ENCODE measurements around the gene MAP3K14. TPM values are rescaled to one million over a fixed set of nuclear protein-coding genes. Genes with fewer than 3 reads are reported as not detected.

The MAP3K14 gene
- total and polyA plus RNA-seq, 2 donors (not counting 1 experiment from before 2014, with no cell fraction given), result 3.6 to 5.2 TPM

DNA sequence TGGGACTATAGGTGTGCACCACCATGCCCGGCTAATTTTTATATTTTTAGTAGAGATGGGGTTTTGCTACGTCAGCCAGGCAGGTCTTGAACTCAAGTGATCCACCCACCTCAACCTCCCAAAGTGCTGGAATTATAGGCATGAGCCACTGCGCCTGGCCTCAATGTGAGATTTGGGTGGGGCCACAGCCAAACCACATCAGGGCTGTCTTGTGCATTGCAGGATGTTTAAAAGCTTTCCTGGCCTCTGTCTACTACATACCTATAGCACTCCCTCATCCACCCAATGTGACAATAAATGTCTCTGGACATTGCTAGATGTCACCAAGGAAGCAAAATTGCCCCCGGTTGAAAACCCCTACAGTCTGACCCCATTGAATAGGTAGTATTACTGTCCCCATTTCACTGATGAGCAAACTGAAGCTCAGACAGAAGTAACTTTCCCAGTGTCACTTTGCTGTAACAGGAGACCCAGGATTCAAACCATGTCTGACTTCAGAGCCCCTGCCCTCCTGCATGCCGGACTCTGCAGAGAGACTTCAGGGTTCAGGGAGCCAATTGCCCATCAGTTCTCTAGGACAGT lies 3.6 kb upstream of the MAP3K14 start:
- no peaks in the 10 kb centered on the region for H3K36me3 ChIP-seq (ENCODE audit: control insufficient read depth, insufficient read depth, low read length)
- no peak overlapping the region for H3K4me3 ChIP-seq (replicated peaks in 1 of 4; ENCODE audit: control extremely low read depth in 1 of 4, insufficient read depth in 1 of 4, low read depth in 3 of 4, low read length in 4 of 4)
- H3K9ac ChIP-seq (ENCODE audit: insufficient read depth, low read length), result no peak overlapping the region
- DNase-seq (ENCODE audit: low read depth in 2 of 2), result peak; percentile 42 to 90
- H3K9me3 ChIP-seq (ENCODE audit: control insufficient read depth, insufficient read depth, low read depth, low read length), result no peaks in the 10 kb centered on the region
- H2AFZ ChIP-seq (ENCODE audit: low read length), result no peak overlapping the region
- H3K4me2 ChIP-seq (ENCODE audit: extremely low read depth, insufficient read depth, low read length), result peak overlapping the region; percentile 81
- H3K27ac ChIP-seq (ENCODE audit: insufficient read depth, low read length), result peak overlapping the region; percentile 64
- no peaks in the 10 kb centered on the region for H3K27me3 ChIP-seq (ENCODE audit: control insufficient read depth, insufficient read depth, low read length)
- H3K4me1 ChIP-seq (ENCODE audit: control insufficient read depth, extremely low read depth, insufficient read depth, low read length), result peaks cover 31% of the 10 kb centered on the region
- H4K20me1 ChIP-seq (ENCODE audit: control insufficient read depth, extremely low read depth, insufficient read depth, low read length), result no peaks in the 10 kb centered on the region
- peaks cover 9% of the 10 kb centered on the region for H3K79me2 ChIP-seq (ENCODE audit: control insufficient read depth, insufficient read depth, low read length)
- TF ChIP-seq CTCF (conservative IDR thresholded peaks at IDR 0.05 in 1 of 2, IDR thresholded peaks at IDR 0.05 in 1 of 2; ENCODE audit: low read depth in 1 of 2, low read length in 2 of 2) (no peak), EZH2 (IDR thresholded peaks at IDR 0.05; ENCODE audit: low read length, missing control alignments) (no peak)

DNA sequence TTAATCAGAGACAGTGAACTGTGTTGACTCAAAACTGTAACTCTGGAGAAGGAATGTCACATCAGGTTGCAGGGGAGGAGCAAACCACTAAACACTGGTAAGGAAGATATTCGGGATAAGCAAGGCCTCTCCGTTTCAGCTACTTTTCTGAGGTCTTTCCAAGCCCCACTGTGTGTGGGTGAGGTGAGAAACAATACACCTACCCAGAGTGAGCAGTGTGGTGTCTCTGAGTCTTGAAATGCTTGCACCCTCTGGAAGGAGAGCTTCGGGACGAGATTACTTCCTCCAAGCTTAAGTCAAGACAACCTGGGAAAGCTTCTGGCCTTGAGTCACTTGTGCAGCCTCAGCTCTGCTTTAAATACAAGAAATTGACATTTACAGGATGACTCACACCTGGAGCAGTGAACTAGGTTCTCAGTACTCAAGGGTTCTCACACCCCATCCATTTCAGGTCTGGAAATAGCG lies 2.5 kb upstream of the MAP3K14 start:
- H4K20me1 ChIP-seq (ENCODE audit: control insufficient read depth, extremely low read depth, insufficient read depth, low read length), result no peaks in the 10 kb centered on the region
- no peak overlapping the region for H3K4me2 ChIP-seq (ENCODE audit: extremely low read depth, insufficient read depth, low read length)
- no peaks in the 10 kb centered on the region for H3K27me3 ChIP-seq (ENCODE audit: control insufficient read depth, insufficient read depth, low read length)
- TF ChIP-seq EZH2 (IDR thresholded peaks at IDR 0.05; ENCODE audit: low read length, missing control alignments), result no peak
- no peak for TF ChIP-seq CTCF (conservative IDR thresholded peaks at IDR 0.05 in 1 of 2, IDR thresholded peaks at IDR 0.05 in 1 of 2; ENCODE audit: low read depth in 1 of 2, low read length in 2 of 2)
- H3K9ac ChIP-seq (ENCODE audit: insufficient read depth, low read length), result no peak overlapping the region
- H3K4me3 ChIP-seq (replicated peaks in 1 of 4; ENCODE audit: control extremely low read depth in 1 of 4, insufficient read depth in 1 of 4, low read depth in 3 of 4, low read length in 4 of 4), result no peak overlapping the region
- no peak overlapping the region for H3K27ac ChIP-seq (ENCODE audit: insufficient read depth, low read length)
- peak; percentile 51 to 82 for DNase-seq (ENCODE audit: low read depth in 2 of 2)
- H2AFZ ChIP-seq (ENCODE audit: low read length), result no peak overlapping the region
- H3K36me3 ChIP-seq (ENCODE audit: control insufficient read depth, insufficient read depth, low read length), result no peaks in the 10 kb centered on the region
- no peaks in the 10 kb centered on the region for H3K9me3 ChIP-seq (ENCODE audit: control insufficient read depth, insufficient read depth, low read depth, low read length)
- H3K4me1 ChIP-seq (ENCODE audit: control insufficient read depth, extremely low read depth, insufficient read depth, low read length), result peaks cover 32% of the 10 kb centered on the region
- H3K79me2 ChIP-seq (ENCODE audit: control insufficient read depth, insufficient read depth, low read length), result peaks cover 21% of the 10 kb centered on the region

- TF ChIP-seq EZH2 (IDR thresholded peaks at IDR 0.05; ENCODE audit: low read length, missing control alignments) (no peak), CTCF (conservative IDR thresholded peaks at IDR 0.05 in 1 of 2, IDR thresholded peaks at IDR 0.05 in 1 of 2; ENCODE audit: low read depth in 1 of 2, low read length in 2 of 2) (no peak)
- peaks cover 27% of the 10 kb centered on the region for H3K79me2 ChIP-seq (ENCODE audit: control insufficient read depth, insufficient read depth, low read length)
- H3K27me3 ChIP-seq (ENCODE audit: control insufficient read depth, insufficient read depth, low read length), result no peaks in the 10 kb centered on the region
- DNase-seq (ENCODE audit: low read depth in 2 of 2), result no peak
- no peak overlapping the region for H3K4me2 ChIP-seq (ENCODE audit: extremely low read depth, insufficient read depth, low read length)
- H3K9ac ChIP-seq (ENCODE audit: insufficient read depth, low read length), result no peak overlapping the region
- no peak overlapping the region for H3K4me3 ChIP-seq (replicated peaks in 1 of 4; ENCODE audit: control extremely low read depth in 1 of 4, insufficient read depth in 1 of 4, low read depth in 3 of 4, low read length in 4 of 4)
- no peaks in the 10 kb centered on the region for H3K36me3 ChIP-seq (ENCODE audit: control insufficient read depth, insufficient read depth, low read length)
- H4K20me1 ChIP-seq (ENCODE audit: control insufficient read depth, extremely low read depth, insufficient read depth, low read length), result no peaks in the 10 kb centered on the region
- H2AFZ ChIP-seq (ENCODE audit: low read length), result no peak overlapping the region
- H3K4me1 ChIP-seq (ENCODE audit: control insufficient read depth, extremely low read depth, insufficient read depth, low read length), result peaks cover 34% of the 10 kb centered on the region
- H3K9me3 ChIP-seq (ENCODE audit: control insufficient read depth, insufficient read depth, low read depth, low read length), result no peaks in the 10 kb centered on the region
- H3K27ac ChIP-seq (ENCODE audit: insufficient read depth, low read length), result no peak overlapping the region
Observed at GRCh38 chr17:45318561-45319230, 1.9 kb upstream of the MAP3K14 start.
